WTC11 (cell line): ENCODE measurements around the gene PDE8B. TPM values are rescaled to one million over a fixed set of nuclear protein-coding genes. Genes with fewer than 3 reads are reported as not detected.

Experiments
- ATAC-seq: fragments of 200-7000 bp; cut with Tn5 transposase; 2 replicates; pipeline ENCODE4 v1.10.0; 2021; ENCODE audit warnings: mild to moderate bottlenecking, moderate library complexity
- CTCF ChIA-PET: fragments of 300-600 bp; sonication (Branson Sonifier 250); formaldehyde crosslinking; loops from one replicate; lab custom pipeline; 2021; ENCODE audit warnings: antibody characterized with exemption; lab: Charles Lee
- POLR2A ChIA-PET: fragments of 350-600 bp; sonication (Branson Sonifier 250); formaldehyde crosslinking; loops from one replicate; lab custom pipeline; 2021; ENCODE audit warnings: antibody characterized with exemption; lab: Charles Lee
- DNase-seq: peaks from one replicate; pipeline ENCODE4 v3.0.0; 2021; ENCODE audit warnings: low spot score
- H3K27ac Mint-ChIP-seq: 2 replicates; pipeline ENCODE4 v1.8.0; 2021; ENCODE audit warnings: mixed read lengths
- H3K27me3 Mint-ChIP-seq: 2 replicates; pipeline ENCODE4 v1.8.0; 2021; ENCODE audit warnings: low read depth, mild to moderate bottlenecking, moderate library complexity, mixed read lengths
- H3K36me3 Mint-ChIP-seq: 2 replicates; pipeline ENCODE4 v1.8.0; 2021; ENCODE audit warnings: mixed read lengths
- H3K4me1 Mint-ChIP-seq: 2 replicates; pipeline ENCODE4 v1.8.0; 2022; ENCODE audit warnings: mixed read lengths
- H3K4me3 Mint-ChIP-seq: 2 replicates; pipeline ENCODE4 v1.8.0; 2021; ENCODE audit warnings: mild to moderate bottlenecking, moderate library complexity, mixed read lengths
- H3K9me3 Mint-ChIP-seq: 2 replicates; pipeline ENCODE4 v1.8.0; 2021; ENCODE audit warnings: mixed read lengths
- CREB1 ChIP-seq: sonication (generic); formaldehyde crosslinking; IDR thresholded peaks from 2 replicates; pipeline ENCODE4 v1.8.0; 2023; ENCODE audit warnings: mild to moderate bottlenecking, missing genetic modification reagents
- EMX1 ChIP-seq: fragments of 250-450 bp; sonication (Bioruptor Pico); IDR thresholded peaks from 2 replicates; pipeline ENCODE4 v1.8.0; 2021; ENCODE audit warnings: mild to moderate bottlenecking
- FOXK1 ChIP-seq: sonication (generic); formaldehyde crosslinking; IDR thresholded peaks from 2 replicates; pipeline ENCODE4 v1.8.0; 2022; ENCODE audit warnings: mild to moderate bottlenecking, moderate library complexity, missing genetic modification reagents
- FOXP4 ChIP-seq: sonication (generic); formaldehyde crosslinking; IDR thresholded peaks from 2 replicates; pipeline ENCODE4 v1.8.0; 2022; ENCODE audit warnings: mild to moderate bottlenecking, missing genetic modification reagents
- MLX ChIP-seq: sonication (generic); formaldehyde crosslinking; IDR thresholded peaks from 2 replicates; pipeline ENCODE4 v1.8.1; 2023; ENCODE audit warnings: mild to moderate bottlenecking, missing genetic modification reagents, moderate library complexity
- MXD4 ChIP-seq: fragments of 250-450 bp; sonication (Bioruptor Pico); IDR thresholded peaks from 2 replicates; pipeline ENCODE4 v1.8.0; 2021; ENCODE audit warnings: mild to moderate bottlenecking, moderate library complexity, borderline replicate concordance
- SMAD4 ChIP-seq: sonication (generic); formaldehyde crosslinking; IDR thresholded peaks from 2 replicates; pipeline ENCODE4 v1.8.0; 2022; ENCODE audit warnings: mild to moderate bottlenecking, missing genetic modification reagents
- SOX15 ChIP-seq: fragments of 250-450 bp; sonication (Bioruptor Pico); IDR thresholded peaks from 2 replicates; pipeline ENCODE4 v1.9.0; 2021; ENCODE audit warnings: mild to moderate bottlenecking
- TCF7 ChIP-seq: sonication (generic); formaldehyde crosslinking; IDR thresholded peaks from 2 replicates; pipeline ENCODE4 v1.8.0; 2022; ENCODE audit warnings: mild to moderate bottlenecking, low read depth, missing genetic modification reagents, moderate library complexity
- TP53 ChIP-seq: sonication (generic); formaldehyde crosslinking; IDR thresholded peaks from 2 replicates; pipeline ENCODE4 v1.8.1; 2023; ENCODE audit warnings: mild to moderate bottlenecking, missing genetic modification reagents
- ZBTB43 ChIP-seq: sonication (generic); formaldehyde crosslinking; IDR thresholded peaks from 2 replicates; pipeline ENCODE4 v1.8.1; 2023; ENCODE audit warnings: mild to moderate bottlenecking, missing genetic modification reagents
- ZNF138 ChIP-seq: sonication (generic); formaldehyde crosslinking; conservative IDR thresholded peaks from 2 replicates; pipeline ENCODE4 v1.8.1; 2022; ENCODE audit warnings: mild to moderate bottlenecking, moderate library complexity, missing genetic modification reagents
- ZNF219 ChIP-seq: sonication (generic); formaldehyde crosslinking; IDR thresholded peaks from 2 replicates; pipeline ENCODE4 v1.8.0; 2023; ENCODE audit warnings: missing genetic modification reagents, mild to moderate bottlenecking, borderline replicate concordance
- ZNF232 ChIP-seq: sonication (generic); formaldehyde crosslinking; IDR thresholded peaks from 2 replicates; pipeline ENCODE4 v1.8.0; 2022; ENCODE audit warnings: mild to moderate bottlenecking, missing genetic modification reagents
- ZNF263 ChIP-seq: sonication (generic); formaldehyde crosslinking; IDR thresholded peaks from 2 replicates; pipeline ENCODE4 v1.8.1; 2022; ENCODE audit warnings: low read depth, mild to moderate bottlenecking, moderate library complexity, missing genetic modification reagents
- ZNF423 ChIP-seq: fragments of 250-450 bp; sonication (Bioruptor Pico); IDR thresholded peaks from 2 replicates; pipeline ENCODE4 v2.1.2; 2022; ENCODE audit warnings: mild to moderate bottlenecking, moderate library complexity
- ZSCAN18 ChIP-seq: fragments of 250-450 bp; sonication (Bioruptor Pico); IDR thresholded peaks from 2 replicates; pipeline ENCODE4 v2.1.2; 2022; ENCODE audit warnings: mild to moderate bottlenecking, moderate library complexity
- total RNA-seq: library from RNA; stranded (reverse); gene quantifications from 3 replicates; pipeline ENCODE4 v1.2.3, GENCODE V29; 2021
- TF ChIP-seq, protein P1 (sequence below): sonication (generic); formaldehyde crosslinking; IDR thresholded peaks from 2 replicates; pipeline ENCODE4 v1.8.1; 2023; ENCODE audit warnings: mild to moderate bottlenecking, missing genetic modification reagents, borderline replicate concordance
- TF ChIP-seq, protein P2 (sequence below): sonication (generic); formaldehyde crosslinking; conservative IDR thresholded peaks from 2 replicates; pipeline ENCODE4 v1.8.1; 2023; ENCODE audit warnings: mild to moderate bottlenecking, low read depth, missing genetic modification reagents, moderate library complexity

The PDE8B gene
- total RNA-seq, 1 experiment from 2014 or later: 0.31 TPM

- TF ChIP-seq ZNF423 (no peak), SMAD4 (CRISPR knock-in tag) (no peak), MLX (no peak), ZNF138 (CRISPR knock-in tag) (no peak), ZNF219 (CRISPR knock-in tag) (no peak), ZSCAN18 (CRISPR knock-in tag) (no peak), FOXK1 (CRISPR knock-in tag) (no peak), MXD4 (no peak), CREB1 (no peak), TP53 (no peak), ZBTB43 (no peak), ZNF232 (CRISPR knock-in tag) (no peak)
These were observed 127.2 kb downstream of the PDE8B start (continued) for GRCh38 chr5:77337686-77338085.

GRCh38 chr5:77339337-77339890 lies 128.9 kb downstream of the PDE8B start:
- POLR2A ChIA-PET: no interaction called here
- TF ChIP-seq EMX1 (CRISPR knock-in tag): no peak
- Mint-ChIP-seq H3K27me3 (no peaks in the 10 kb centered on the region; the same call in 1 of the 2 replicates), H3K4me3 (no peak overlapping the region), H3K9me3 (no peaks in the 10 kb centered on the region), H3K27ac (no peak overlapping the region), H3K4me1 (peaks cover 11% of the 10 kb centered on the region), H3K36me3 (no peaks in the 10 kb centered on the region)
- CTCF ChIA-PET: no interaction called here
- ATAC-seq: no peak
- no peak for DNase-seq

GRCh38 chr5:77343165-77343564 lies 132.7 kb downstream of the PDE8B start:
- POLR2A ChIA-PET: interaction anchor here (0.7 kb wide), 1 partner anchor 61 kb away, joined by 12 read pairs; no protein-coding TSS in a partner anchor
- Mint-ChIP-seq H3K4me3 (no peak overlapping the region), H3K36me3 (no peaks in the 10 kb centered on the region), H3K4me1 (no peaks in the 10 kb centered on the region), H3K27me3 (no peaks in the 10 kb centered on the region), H3K9me3 (no peaks in the 10 kb centered on the region), H3K27ac (no peak overlapping the region)
- ATAC-seq: no peak
- CTCF ChIA-PET: interaction anchor here (1.0 kb wide), 1 partner anchor 149 kb away, joined by 3 read pairs; the partner anchor contains the start of gene WDR41
- no peak for DNase-seq
- TF ChIP-seq SOX15 (CRISPR knock-in tag) (no peak), ZSCAN18 (CRISPR knock-in tag) (no peak), ZNF263 (CRISPR knock-in tag) (no peak), FOXP4 (no peak), TCF7 (CRISPR knock-in tag) (no peak), ZBTB43 (no peak)
- TF ChIP-seq, protein P1, sequence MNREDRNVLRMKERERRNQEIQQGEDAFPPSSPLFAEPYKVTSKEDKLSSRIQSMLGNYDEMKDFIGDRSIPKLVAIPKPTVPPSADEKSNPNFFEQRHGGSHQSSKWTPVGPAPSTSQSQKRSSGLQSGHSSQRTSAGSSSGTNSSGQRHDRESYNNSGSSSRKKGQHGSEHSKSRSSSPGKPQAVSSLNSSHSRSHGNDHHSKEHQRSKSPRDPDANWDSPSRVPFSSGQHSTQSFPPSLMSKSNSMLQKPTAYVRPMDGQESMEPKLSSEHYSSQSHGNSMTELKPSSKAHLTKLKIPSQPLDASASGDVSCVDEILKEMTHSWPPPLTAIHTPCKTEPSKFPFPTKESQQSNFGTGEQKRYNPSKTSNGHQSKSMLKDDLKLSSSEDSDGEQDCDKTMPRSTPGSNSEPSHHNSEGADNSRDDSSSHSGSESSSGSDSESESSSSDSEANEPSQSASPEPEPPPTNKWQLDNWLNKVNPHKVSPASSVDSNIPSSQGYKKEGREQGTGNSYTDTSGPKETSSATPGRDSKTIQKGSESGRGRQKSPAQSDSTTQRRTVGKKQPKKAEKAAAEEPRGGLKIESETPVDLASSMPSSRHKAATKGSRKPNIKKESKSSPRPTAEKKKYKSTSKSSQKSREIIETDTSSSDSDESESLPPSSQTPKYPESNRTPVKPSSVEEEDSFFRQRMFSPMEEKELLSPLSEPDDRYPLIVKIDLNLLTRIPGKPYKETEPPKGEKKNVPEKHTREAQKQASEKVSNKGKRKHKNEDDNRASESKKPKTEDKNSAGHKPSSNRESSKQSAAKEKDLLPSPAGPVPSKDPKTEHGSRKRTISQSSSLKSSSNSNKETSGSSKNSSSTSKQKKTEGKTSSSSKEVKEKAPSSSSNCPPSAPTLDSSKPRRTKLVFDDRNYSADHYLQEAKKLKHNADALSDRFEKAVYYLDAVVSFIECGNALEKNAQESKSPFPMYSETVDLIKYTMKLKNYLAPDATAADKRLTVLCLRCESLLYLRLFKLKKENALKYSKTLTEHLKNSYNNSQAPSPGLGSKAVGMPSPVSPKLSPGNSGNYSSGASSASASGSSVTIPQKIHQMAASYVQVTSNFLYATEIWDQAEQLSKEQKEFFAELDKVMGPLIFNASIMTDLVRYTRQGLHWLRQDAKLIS (CRISPR knock-in tag): no peak
- TF ChIP-seq, protein P2, sequence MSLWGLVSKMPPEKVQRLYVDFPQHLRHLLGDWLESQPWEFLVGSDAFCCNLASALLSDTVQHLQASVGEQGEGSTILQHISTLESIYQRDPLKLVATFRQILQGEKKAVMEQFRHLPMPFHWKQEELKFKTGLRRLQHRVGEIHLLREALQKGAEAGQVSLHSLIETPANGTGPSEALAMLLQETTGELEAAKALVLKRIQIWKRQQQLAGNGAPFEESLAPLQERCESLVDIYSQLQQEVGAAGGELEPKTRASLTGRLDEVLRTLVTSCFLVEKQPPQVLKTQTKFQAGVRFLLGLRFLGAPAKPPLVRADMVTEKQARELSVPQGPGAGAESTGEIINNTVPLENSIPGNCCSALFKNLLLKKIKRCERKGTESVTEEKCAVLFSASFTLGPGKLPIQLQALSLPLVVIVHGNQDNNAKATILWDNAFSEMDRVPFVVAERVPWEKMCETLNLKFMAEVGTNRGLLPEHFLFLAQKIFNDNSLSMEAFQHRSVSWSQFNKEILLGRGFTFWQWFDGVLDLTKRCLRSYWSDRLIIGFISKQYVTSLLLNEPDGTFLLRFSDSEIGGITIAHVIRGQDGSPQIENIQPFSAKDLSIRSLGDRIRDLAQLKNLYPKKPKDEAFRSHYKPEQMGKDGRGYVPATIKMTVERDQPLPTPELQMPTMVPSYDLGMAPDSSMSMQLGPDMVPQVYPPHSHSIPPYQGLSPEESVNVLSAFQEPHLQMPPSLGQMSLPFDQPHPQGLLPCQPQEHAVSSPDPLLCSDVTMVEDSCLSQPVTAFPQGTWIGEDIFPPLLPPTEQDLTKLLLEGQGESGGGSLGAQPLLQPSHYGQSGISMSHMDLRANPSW (CRISPR knock-in tag): no peak
